GM23248 (cell line): Measurements from ENCODE around the gene GPR4. TPM values are rescaled to one million over a fixed set of nuclear protein-coding genes. Genes with fewer than 3 reads are reported as not detected.

Source experiments
- DNase-seq: peaks from one replicate; pipeline ENCODE4 v3.0.0-alpha.2; 2015
- H2AFZ ChIP-seq: fragments of 200-600 bp; sonication (generic); 2 replicates; pipeline ENCODE4 v1.6.1; 2016; ENCODE audit warnings: antibody characterized with exemption
- H3F3A ChIP-seq: fragments of 200-600 bp; sonication (generic); 2 replicates; pipeline ENCODE4 v1.6.1; 2016; ENCODE audit warnings: mild to moderate bottlenecking, antibody characterized with exemption, mixed run types; ENCODE audit not compliant: insufficient read depth
- H3K27ac ChIP-seq: fragments of 200-600 bp; sonication (generic); 2 replicates; pipeline ENCODE4 v1.5.1; 2016; ENCODE audit warnings: mild to moderate bottlenecking
- H3K27me3 ChIP-seq: fragments of 200-600 bp; sonication (generic); replicated peaks from 2 replicates; pipeline ENCODE4 v1.6.1; 2016; ENCODE audit warnings: mild to moderate bottlenecking; ENCODE audit not compliant: insufficient read depth
- H3K36me3 ChIP-seq: fragments of 200-600 bp; sonication (generic); 2 replicates; pipeline ENCODE4 v1.6.1; 2016; ENCODE audit warnings: low read depth, mild to moderate bottlenecking
- H3K4me1 ChIP-seq: fragments of 200-600 bp; sonication (generic); 2 replicates; pipeline ENCODE4 v1.6.1; 2016; ENCODE audit warnings: mild to moderate bottlenecking; ENCODE audit not compliant: insufficient read depth
- H3K4me2 ChIP-seq: fragments of 200-600 bp; sonication (generic); one replicate; pipeline ENCODE4 v1.6.1; 2016; ENCODE audit warnings: mild to moderate bottlenecking; ENCODE audit not compliant: unreplicated experiment
- H3K4me3 ChIP-seq: fragments of 200-600 bp; sonication (generic); 2 replicates; pipeline ENCODE4 v1.5.1; 2016; ENCODE audit warnings: mild to moderate bottlenecking
- H3K79me2 ChIP-seq: fragments of 200-600 bp; sonication (generic); 2 replicates; pipeline ENCODE4 v1.6.1; 2016; ENCODE audit warnings: mild to moderate bottlenecking; ENCODE audit not compliant: insufficient read depth
- H3K9ac ChIP-seq: fragments of 200-600 bp; sonication (generic); 2 replicates; pipeline ENCODE4 v1.6.1; 2016; ENCODE audit warnings: mild to moderate bottlenecking
- H3K9me2 ChIP-seq: fragments of 200-600 bp; sonication (generic); 2 replicates; pipeline ENCODE4 v1.6.1; 2016; ENCODE audit warnings: mixed run types, mild to moderate bottlenecking, moderate library complexity; ENCODE audit not compliant: insufficient read depth
- H3K9me3 ChIP-seq: fragments of 200-600 bp; sonication (generic); one replicate; pipeline ENCODE4 v1.6.1; 2017; ENCODE audit warnings: low read depth
- H4K20me1 ChIP-seq: fragments of 200-600 bp; sonication (generic); 2 replicates; pipeline ENCODE4 v1.6.0; 2016; ENCODE audit not compliant: insufficient read depth
- EZH2 ChIP-seq: fragments of 200-600 bp; sonication (generic); IDR thresholded peaks from 2 replicates; pipeline ENCODE4 v1.6.1; 2018; ENCODE audit warnings: antibody characterized with exemption, mild to moderate bottlenecking; ENCODE audit not compliant: insufficient read depth, poor library complexity, severe bottlenecking
- EZH2phosphoT487 ChIP-seq: fragments of 200-600 bp; sonication (generic); IDR thresholded peaks from 2 replicates; pipeline ENCODE4 v1.6.1; 2018; ENCODE audit warnings: antibody characterized with exemption, moderate library complexity, mild to moderate bottlenecking, low read depth; ENCODE audit not compliant: insufficient read depth
- WGBS, 2 experiments: methylation state at CpG; one replicate each; pipeline ENCODE4 v1.1.6; 2015 to 2017; ENCODE audit warnings: low lambda C conversion rate in 2 of 2, low coverage in 1 of 2; ENCODE audit errors: missing lambda C conversion rate in 2 of 2; 5-methylcytosine and 5-hydroxymethylcytosine counted together
- in situ Hi-C: fragments of 300-500 bp; cut with MboI; formaldehyde crosslinking; loops from 2 replicates; pipeline ENCODE4 v1.15.0; 2020
- polyA plus RNA-seq: library from polyadenylated mRNA; unstranded; fragments of >200 nt; fragmentation: Nextera tagmentation; extraction: Ambion mirVana; gene quantifications from 2 replicates; pipeline ENCODE4 v1.2.1, GENCODE V29; 2016
- total RNA-seq: library from RNA; depleted of rRNA; stranded (reverse); fragments of >200 nt; shearing (Covaris generic); gene quantifications from 2 replicates; pipeline ENCODE4 v1.2.3, GENCODE V29; 2014

The GPR4 gene
- total and polyA plus RNA-seq, 2 experiments from 2014 or later, result 0.32 to 1.6 TPM

- H3K4me2 ChIP-seq, result no peak overlapping the region
- H3K4me1 ChIP-seq, result no peaks in the 10 kb centered on the region
- H2AFZ ChIP-seq, result no peak overlapping the region
- no peak overlapping the region for H3K9ac ChIP-seq
- no peaks in the 10 kb centered on the region for H3K9me3 ChIP-seq
- no peak overlapping the region for H3K27ac ChIP-seq
- in situ Hi-C loops, result no loop called here
- H3K36me3 ChIP-seq, result no peaks in the 10 kb centered on the region
- no peaks in the 10 kb centered on the region for H3F3A ChIP-seq
- 76 to 82% methylated on average over 5 of the region's 5 CpGs for WGBS, 2 experiments
- H3K9me2 ChIP-seq, result no peaks in the 10 kb centered on the region
- no peaks in the 10 kb centered on the region for H3K27me3 ChIP-seq
- H3K4me3 ChIP-seq, result no peak overlapping the region
- no peak for TF ChIP-seq EZH2
- TF ChIP-seq EZH2phosphoT487, result no peak
- H4K20me1 ChIP-seq, result no peaks in the 10 kb centered on the region
- DNase-seq, result no peak
- no peaks in the 10 kb centered on the region; the same call in 1 of the 2 replicates for H3K79me2 ChIP-seq
These were observed 42.0 kb downstream of the GPR4 start for GRCh38 chr19:45560038-45560437.

- no peak overlapping the region for H3K4me3 ChIP-seq
- H3K9me3 ChIP-seq, result no peaks in the 10 kb centered on the region
- H3K4me2 ChIP-seq, result no peak overlapping the region
- no peaks in the 10 kb centered on the region for H3F3A ChIP-seq
- no peaks in the 10 kb centered on the region for H3K4me1 ChIP-seq
- DNase-seq, result peak; percentile 64
- no peaks in the 10 kb centered on the region for H3K36me3 ChIP-seq
- H2AFZ ChIP-seq, result no peak overlapping the region
- H3K9me2 ChIP-seq, result no peaks in the 10 kb centered on the region
- no peaks in the 10 kb centered on the region for H4K20me1 ChIP-seq
- H3K27me3 ChIP-seq, result no peaks in the 10 kb centered on the region
- H3K9ac ChIP-seq, result no peak overlapping the region
- in situ Hi-C loops, result no loop called here
- H3K27ac ChIP-seq, result no peak overlapping the region
- no peak for TF ChIP-seq EZH2
- no peak for TF ChIP-seq EZH2phosphoT487
- H3K79me2 ChIP-seq, result no peaks in the 10 kb centered on the region; the same call in 1 of the 2 replicates
- whole genome bisulfite sequencing, 2 experiments, result 60 to 62% methylated on average over 10 of the region's 10 CpGs
These were observed 43.6 kb downstream of the GPR4 start for GRCh38 chr19:45558399-45558878.

- Histone ChIP-seq H3K27me3 (no peaks in the 10 kb centered on the region), H3K9me2 (no peaks in the 10 kb centered on the region), H3K4me3 (no peak overlapping the region), H3K27ac (no peak overlapping the region), H2AFZ (no peak overlapping the region), H3K4me1 (no peaks in the 10 kb centered on the region), H3K9me3 (no peaks in the 10 kb centered on the region), H3K9ac (no peak overlapping the region), H3F3A (no peaks in the 10 kb centered on the region), H3K79me2 (no peaks in the 10 kb centered on the region; the same call in 1 of the 2 replicates), H3K4me2 (no peak overlapping the region), H4K20me1 (no peaks in the 10 kb centered on the region), H3K36me3 (no peaks in the 10 kb centered on the region)
- TF ChIP-seq EZH2phosphoT487 (no peak), EZH2 (no peak)
- WGBS, 2 experiments, result 94 to 96% methylated on average over 5 of the region's 5 CpGs
- in situ Hi-C loops, result no loop called here
- no peak for DNase-seq
These were observed 45.2 kb downstream of the GPR4 start for GRCh38 chr19:45556835-45557234.

- H3K4me3 ChIP-seq, result no peak overlapping the region
- no peak for TF ChIP-seq EZH2
- no peak for TF ChIP-seq EZH2phosphoT487
- H3K4me1 ChIP-seq, result no peaks in the 10 kb centered on the region
- no peak overlapping the region for H3K9ac ChIP-seq
- H3K36me3 ChIP-seq, result no peaks in the 10 kb centered on the region
- no peaks in the 10 kb centered on the region; the same call in 1 of the 2 replicates for H3K79me2 ChIP-seq
- H3K9me3 ChIP-seq, result no peaks in the 10 kb centered on the region
- no peak overlapping the region for H3K4me2 ChIP-seq
- peak; percentile 19 for DNase-seq
- H3K9me2 ChIP-seq, result no peaks in the 10 kb centered on the region
- WGBS, 2 experiments, result 33 to 67% methylated on average over 1 of the region's 1 CpG
- no peak overlapping the region for H3K27ac ChIP-seq
- H4K20me1 ChIP-seq, result no peaks in the 10 kb centered on the region
- H3F3A ChIP-seq, result no peaks in the 10 kb centered on the region
- in situ Hi-C loops, result no loop called here
- H2AFZ ChIP-seq, result no peak overlapping the region
- no peaks in the 10 kb centered on the region for H3K27me3 ChIP-seq
These were observed 47.5 kb downstream of the GPR4 start for GRCh38 chr19:45554481-45554880.

- no peak for DNase-seq
- WGBS, 2 experiments, result 89 to 91% methylated on average over 30 to 33 of the region's 34 CpGs
- Histone ChIP-seq H3K27ac (no peak overlapping the region), H4K20me1 (no peaks in the 10 kb centered on the region), H3K4me2 (no peak overlapping the region), H3K79me2 (no peaks in the 10 kb centered on the region; the same call in 1 of the 2 replicates), H3K27me3 (no peaks in the 10 kb centered on the region), H3K9me3 (no peaks in the 10 kb centered on the region), H3K4me3 (no peak overlapping the region), H3K4me1 (0 out of 2 replicates have a peak, but pooled peaks cover under 1% of the 10 kb centered on the region), H3K9me2 (no peaks in the 10 kb centered on the region), H3F3A (no peaks in the 10 kb centered on the region), H2AFZ (no peak overlapping the region), H3K9ac (no peak overlapping the region), H3K36me3 (no peaks in the 10 kb centered on the region)
- in situ Hi-C loops, result no loop called here
- TF ChIP-seq EZH2phosphoT487 (no peak), EZH2 (no peak)
These were observed 48.5 kb downstream of the GPR4 start for GRCh38 chr19:45553464-45553863.
